ENCODE results near the gene PWWP2B.

GRCh38 chr10:132359305-132360040, 37.5 kb upstream of the PWWP2B start:
- TF ChIP-seq TAF1 (IDR thresholded peaks at IDR 0.05; ENCODE audit: low read depth), result no peak
- TF ChIP-seq ZBTB7A (IDR thresholded peaks at IDR 0.05; ENCODE audit: low read depth), result no peak

Measured in Ishikawa (cell line).